ENCODE results near the gene NABP2.

Gene NABP2

DNA sequence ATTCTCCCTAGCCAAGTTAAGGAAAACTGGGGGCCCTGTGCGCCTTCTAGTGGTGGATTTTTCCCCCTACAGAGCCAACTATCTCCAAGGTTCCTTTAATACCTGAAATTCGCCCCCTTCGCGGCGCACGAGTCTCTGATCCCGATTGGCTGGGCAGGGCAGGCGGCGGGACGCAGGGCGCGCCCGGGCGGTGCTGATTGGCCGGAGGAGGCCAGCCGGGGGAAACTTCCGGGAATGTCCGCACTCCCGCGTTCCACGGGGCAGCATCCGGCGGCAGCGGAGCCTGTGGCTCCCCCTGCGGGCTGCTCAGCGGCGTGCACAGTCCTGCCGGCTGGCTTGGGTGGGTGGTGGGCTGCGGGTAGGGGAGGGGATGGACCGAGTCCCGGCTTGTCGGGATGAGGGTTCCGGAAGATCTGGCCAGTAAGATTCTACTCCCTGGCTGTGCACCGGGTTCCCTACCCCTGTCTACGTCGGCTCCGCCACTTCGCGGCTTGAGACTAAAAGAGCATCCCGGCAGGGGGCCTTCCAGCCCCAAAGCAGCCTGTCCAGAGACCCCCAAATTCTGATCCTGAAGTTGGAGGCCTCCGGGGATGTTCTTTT, at the start of gene NABP2:
Gene NABP2, plus strand, starts transcription at position 241 of the 600 bp plus-strand sequence. CDS start 515 bp downstream, outside the sequence.
- DNase-seq, result peak; percentile 99

DNA sequence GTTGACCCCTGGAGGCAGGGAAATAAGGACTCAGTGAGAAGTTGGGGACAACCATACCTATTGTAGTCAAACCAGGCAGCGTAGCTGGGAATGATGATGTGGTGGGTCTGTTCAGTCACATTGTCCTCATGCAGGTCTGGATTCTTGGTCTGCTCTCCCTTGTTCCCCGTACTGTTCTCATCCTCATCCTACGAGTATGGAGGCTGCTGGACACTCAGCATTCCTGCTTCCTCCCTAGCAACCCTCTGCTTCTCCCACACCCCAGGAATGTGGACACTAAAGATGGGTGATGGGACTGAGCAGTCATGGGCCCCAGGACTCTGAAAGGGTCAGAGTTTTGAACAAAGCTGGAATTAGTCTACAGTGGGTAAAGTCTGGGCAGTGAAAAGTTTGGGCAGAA, 45.8 kb upstream of the NABP2 start:
- no peak for DNase-seq

DNA sequence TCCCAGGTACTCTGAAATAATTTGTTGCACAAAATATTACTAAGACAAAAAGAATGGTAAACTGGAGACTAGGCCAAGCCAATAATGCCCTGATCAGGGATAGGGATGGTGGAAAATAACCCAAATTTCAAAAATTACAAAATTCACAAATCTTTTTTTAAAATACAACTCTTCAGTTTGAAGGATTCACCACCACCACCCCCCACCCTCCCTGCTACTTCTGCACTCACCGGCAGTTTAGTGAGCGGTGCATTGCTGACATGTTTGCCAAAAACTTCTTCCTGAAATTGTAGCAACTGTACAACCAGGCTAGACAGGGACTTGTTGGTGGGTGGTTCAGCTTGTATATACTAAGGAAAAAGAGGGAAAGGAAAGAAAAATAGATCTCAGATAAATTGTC, 37.2 kb upstream of the NABP2 start:
- no peak for DNase-seq

DNA sequence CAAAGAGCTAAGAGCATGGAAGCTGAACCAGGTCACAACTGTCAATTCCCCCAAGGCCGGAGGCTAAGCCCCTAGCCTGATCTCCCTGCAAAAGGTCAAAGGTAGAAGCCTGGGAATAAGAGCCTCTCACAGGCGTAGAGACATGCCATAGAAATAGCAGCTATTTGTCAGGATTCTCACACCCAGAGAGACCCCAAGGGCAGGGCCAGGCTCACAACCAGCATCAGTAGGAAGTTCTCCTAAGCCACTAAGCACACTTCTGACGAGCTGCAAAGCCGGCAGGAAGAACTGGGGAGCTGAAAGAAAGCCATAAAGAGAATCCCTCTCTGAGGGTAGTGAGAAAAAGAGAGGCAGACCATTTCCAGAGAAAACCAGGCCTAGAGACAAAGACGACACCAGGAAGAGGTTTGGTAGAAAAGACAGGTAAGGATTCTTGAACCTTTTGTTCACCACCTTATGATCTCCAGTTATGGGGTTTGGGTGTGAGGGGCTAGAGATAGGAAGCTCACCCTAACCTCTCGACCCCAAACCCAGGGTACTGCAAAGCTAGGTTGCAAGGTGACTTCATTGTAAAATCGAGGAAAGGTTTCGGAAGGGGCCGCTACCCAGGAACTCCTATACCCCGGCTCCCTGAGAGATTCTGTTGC, 35.9 kb upstream of the NABP2 start:
- no peak for DNase-seq

DNA sequence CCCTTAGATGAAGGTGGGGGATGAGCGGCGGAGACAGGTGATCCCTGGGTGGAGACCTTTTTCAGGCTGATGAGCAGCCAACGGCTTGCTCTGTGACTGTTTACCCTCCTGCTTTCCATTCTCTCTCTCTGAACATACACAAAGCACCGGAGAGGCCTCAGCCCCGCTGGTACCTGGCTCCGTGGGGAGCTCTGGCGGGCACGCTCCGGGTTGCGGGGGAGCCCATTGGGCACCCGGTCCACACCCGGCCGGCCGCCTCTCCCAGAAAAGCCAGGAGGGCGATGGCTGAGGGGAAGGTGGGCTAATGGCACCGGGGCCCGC, 35.4 kb upstream of the NABP2 start:
- DNase-seq, result no peak

DNA sequence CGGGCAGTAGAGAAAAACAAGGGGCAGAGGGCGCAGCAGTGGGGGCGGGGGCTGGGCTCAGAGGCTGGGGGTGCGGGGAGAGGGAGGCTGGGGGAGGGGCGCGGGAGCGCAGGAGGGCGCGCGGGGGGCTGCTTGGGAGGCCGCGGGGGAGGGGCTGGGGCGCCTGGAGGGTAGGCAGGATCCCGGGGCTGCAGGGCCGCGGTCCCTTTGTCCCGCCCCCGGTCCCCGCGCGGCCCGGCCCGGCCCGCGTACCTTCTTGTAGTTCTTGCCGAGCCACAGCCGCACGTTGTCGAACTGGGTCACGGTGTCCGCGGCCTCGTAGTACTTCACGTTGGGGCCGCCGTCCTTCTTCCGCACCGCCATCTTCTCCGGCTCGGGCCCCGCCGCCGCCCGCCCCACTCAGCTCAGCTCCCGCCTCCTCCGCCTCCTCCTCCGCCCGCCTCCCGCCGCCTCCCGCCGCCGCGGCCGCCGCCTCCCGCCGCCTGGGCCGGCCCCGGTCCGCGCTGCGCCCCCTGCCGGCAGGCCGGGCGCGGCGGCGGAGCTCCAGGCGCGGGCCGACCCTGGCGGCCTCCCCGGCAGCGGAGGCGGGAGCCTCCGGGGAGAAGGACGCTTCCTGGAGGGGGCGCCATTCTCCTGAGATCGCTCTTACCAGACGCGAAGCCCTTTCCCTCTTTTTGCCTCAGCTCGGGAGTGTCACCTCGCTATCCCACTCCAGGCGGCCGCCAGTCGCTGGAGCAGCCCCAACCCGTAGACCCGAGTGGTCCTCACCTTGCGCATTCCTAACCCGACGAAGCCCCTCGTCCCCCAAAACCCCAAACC, 34.8 kb upstream of the NABP2 start, which contains the start of gene SMARCC2:
Gene SMARCC2, minus strand, starts transcription at position 385 of the 819 bp plus-strand sequence. Its CDS starts 22 bp downstream, at position 363.
- peak; percentile 88 for DNase-seq

DNA sequence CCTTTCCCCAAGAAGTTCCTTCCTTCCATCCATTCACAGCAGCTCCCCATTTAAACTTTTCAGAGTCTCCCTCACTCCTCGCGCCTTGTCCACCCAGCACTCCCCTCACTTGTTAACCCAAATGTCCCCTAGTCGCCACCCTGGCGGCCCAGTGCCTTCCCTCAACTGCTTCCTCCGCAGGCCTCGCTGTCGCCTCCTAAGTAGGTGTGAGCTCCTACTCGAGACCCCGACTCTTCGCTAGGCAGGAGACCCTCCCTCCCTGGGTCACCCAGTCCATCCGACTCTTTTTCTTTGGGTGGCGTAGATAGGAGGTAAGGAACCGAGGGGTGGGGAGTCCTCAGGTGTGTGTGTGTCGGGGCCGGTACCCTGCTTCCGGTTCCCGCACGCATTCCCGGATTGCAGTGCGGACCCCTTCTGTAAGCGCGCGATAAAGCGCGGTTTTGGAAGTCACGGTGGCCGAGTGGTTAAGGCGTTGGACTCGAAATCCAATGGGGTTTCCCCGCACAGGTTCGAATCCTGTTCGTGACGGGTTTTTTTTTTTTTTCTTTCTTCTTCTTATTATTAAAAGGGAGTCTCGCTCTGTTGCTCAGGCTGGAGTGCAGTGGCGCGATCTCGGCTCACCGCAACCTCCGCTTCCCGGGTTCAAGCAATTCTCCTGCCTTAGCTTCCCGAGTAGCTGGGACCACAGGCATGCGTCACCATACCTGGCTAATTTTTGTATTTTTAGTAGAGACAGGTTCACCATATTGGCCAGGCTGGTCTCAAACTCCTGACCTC, 34.0 kb upstream of the NABP2 start:
- peak; percentile 89 for DNase-seq

DNA sequence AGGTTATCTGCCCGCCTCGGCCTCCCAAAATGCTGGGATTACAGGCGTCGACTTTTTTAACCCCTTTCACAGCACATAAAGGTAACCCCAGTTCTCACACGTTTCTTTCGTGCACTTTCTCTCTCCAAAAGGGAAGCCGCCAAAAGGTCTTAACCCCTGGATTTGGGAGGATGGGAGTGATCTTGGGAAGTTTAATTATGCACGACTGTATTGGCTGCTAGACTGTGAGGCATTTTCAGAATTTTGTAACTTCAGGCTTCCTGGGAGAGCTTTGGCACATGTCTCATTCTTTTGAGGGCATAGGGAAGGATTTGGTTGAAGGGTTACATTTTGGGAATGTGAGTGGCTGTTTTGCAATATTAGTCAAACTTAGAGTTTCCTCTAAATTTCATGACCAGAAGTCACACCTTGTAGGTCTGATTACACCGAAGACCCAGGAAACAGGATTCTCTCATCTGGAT, 33.4 kb upstream of the NABP2 start:
- DNase-seq, result no peak

DNA sequence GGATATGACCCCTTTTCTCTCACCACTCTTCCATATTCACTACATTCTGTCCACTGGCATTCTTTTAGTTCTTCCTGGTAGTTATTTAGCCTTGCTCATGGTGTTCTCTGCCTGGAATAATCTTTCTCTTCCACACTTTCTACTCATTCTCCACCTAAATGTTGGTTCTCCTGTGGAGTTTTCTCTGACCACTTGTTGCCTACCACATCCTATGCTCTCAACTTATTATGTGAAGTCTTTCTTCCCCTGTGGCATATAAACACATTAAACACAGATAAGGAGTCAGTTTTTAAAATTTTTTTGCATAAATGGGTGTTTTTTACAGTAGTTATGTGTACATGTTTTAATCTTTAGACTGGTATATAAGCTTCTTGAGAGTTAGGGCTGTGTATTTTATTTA, 31.6 kb upstream of the NABP2 start:
- no peak for DNase-seq

DNA sequence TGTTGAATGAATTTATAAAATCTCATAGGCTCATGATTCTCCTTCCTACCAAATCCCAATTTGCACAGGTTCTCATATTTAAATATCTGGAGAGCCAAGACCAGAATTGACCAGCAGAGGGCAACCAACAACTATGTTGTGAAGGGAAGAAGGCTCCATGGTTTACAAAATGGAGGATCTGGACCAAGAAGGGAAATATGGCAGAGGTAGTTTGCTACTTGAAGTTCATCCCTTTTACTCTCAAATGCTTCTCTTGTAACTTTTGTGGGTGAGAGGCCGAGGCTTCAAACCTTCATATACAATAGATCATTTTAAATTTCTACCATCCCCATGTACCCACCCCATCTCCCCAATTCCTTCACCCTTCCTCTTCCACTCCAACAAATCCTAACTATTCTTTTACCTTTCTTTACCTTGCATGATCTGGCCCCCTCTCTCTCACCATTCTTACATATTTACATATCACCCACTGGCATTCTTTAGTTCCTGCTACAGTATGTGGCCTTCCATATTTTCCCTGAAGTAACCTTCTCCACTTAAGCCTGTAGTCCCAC, 31.0 kb upstream of the NABP2 start:
- peak; percentile 83 for DNase-seq

DNA sequence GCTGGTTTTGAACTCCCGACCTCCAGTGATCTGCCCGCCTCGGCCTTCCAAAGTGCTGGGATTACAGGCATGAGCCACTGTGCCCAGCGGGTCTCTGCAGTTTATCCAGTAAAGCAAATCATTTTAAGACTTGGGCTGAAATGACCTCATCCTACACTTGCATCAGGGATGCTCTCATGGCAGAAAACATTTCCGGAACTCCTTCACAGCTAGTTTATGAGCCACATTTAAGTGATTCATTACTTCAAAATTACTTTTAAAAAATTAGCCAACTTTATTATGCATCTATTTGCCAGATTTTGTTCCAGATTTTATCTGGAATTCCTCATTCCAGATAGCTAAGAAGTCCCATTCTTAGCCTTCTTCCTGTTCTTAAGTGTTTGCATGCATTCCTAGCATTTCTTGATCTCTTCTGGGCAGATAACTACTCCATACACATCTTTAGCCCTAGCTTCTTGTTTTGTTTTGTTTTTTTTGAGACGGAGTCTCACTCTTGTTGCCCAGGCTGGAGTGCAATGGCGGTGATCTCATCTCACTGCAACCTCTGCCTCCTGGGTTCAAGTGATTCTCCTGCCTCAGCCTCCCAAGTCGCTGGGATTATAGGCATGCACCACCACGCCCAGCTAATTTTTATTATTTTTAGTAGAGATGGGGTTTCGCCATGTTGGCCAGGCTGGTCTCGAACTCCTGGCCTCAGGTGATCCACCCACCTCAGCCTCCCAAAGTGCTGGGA, 27.2 kb upstream of the NABP2 start:
- DNase-seq, result peak; percentile 93

DNA sequence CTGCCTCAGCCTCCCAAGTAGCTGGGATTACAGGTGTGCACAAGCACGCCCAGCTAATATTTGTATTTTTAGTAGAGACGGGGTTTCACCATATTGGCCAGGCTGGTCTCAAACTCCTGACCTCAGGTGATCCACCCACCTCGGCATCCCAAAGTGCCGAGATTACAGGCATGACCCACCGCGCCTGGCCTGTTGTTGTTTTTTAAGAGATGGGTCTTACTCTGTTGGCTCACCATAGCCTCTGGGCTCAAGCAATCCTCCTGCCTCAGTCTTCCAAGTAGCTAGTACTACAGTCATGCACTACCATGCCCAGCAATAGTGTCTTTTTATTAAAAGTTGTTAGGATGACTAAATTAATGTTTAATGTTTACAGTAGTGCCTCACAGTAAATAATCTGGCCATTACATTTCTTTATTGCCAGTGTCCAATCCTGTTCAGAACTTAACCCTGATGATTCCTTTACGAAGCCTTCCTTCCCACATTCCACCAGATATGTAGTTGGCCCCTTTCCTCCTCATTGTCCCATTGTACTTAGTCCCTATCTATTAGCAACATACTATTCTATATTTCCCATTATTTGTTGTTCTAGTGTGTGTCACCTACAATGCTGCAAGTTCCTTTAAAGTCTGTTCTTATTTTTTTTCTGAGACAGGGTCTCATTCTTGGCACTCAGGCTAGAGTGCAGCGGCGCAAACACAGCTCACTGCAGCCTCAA, 26.1 kb upstream of the NABP2 start:
- DNase-seq, result no peak

DNA sequence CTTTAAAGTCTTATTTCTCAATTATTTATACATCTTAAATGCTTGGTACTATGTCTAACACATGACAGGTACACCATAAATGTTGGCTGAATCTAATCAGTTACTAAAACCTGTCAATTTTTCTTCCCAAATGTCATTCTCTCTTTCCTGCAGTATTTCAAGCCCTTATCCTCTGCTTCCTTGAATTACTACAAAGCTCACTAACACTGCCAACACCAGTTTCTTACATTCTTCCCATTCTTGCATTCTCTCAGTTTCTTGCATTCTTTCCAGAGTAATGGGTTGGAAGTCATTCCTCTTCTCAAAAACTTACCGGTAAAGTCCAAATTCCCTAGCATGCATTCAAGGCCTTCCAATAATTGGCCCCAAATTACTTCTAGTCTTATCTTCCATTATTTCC, 25.3 kb upstream of the NABP2 start:
- no peak for DNase-seq

DNA sequence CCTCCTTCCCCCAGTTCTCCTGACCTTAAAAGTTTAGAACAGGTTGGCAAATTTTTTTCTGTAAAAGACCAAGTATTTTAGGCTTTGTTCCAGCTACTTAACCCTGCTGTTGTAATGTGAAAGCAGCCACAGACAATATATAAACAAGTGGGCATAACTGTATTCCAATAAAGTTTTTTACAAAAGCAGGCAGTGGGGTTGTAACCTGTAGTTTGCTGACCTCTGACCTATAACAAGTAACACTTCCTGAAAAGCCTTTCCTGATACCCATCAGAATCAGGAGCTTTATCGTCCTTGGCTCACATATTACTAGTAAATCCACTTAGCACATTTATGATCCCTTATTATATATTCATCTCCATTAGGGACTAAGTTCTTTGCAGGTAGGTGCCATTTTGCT, 21.8 kb upstream of the NABP2 start:
- DNase-seq, result no peak

DNA sequence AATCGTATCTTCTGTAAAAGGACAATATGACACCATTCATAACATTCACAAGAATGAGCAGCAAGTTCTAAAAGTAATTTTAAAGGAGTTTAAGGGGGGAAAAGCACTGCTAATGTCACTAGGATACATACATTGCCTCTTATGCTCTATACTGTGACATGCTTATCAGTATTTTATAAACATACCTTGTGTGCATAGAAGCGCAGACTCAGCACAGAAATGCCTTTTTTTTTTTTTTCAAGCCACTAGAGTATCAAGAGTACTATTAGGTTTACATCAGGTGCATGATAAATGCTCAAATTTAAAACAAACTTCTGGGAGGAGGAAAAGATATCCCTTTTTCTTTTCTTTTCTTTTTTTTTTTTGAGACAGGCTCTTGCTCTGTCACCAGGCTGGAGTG, 21.3 kb upstream of the NABP2 start:
- no peak for DNase-seq

DNA sequence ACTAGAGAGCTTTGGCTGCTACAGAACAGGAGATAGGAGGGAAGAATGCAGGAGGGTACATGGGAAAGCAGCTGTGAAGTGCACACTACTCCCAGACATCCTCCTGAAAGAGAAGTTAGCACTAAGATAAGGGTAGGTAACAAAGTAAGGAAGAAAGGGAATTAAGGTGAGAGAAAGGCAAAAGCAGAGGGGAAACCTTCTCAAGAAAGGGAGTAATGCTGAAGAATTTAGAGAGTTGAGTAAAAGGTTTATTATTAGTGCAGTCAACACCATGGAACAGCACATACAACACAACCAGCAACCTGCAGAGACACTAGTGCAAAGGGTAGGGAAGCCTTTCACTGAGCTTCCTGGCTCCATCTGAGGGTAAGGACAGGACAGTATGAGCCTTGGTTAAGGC, 19.9 kb upstream of the NABP2 start:
- DNase-seq, result no peak

DNA sequence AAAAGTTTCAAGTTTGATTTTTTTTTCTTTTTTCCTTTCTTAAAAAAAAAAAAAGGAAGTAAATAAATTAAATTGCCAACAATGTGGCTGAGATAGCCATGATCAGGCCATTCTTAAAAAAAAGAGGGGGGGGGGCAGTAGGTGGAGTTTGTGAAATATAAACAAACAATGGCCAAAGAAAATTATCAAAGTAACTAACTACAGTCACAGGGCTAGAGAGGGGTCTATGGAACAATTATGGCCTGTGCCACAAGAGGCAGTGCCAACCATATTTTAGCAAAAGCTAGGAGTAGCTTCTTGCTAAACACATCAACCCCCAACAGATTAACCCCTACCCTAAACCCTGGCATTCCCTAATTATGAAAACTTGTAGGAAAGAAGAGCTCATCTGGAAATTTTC, 18.7 kb upstream of the NABP2 start:
- no peak for DNase-seq

DNA sequence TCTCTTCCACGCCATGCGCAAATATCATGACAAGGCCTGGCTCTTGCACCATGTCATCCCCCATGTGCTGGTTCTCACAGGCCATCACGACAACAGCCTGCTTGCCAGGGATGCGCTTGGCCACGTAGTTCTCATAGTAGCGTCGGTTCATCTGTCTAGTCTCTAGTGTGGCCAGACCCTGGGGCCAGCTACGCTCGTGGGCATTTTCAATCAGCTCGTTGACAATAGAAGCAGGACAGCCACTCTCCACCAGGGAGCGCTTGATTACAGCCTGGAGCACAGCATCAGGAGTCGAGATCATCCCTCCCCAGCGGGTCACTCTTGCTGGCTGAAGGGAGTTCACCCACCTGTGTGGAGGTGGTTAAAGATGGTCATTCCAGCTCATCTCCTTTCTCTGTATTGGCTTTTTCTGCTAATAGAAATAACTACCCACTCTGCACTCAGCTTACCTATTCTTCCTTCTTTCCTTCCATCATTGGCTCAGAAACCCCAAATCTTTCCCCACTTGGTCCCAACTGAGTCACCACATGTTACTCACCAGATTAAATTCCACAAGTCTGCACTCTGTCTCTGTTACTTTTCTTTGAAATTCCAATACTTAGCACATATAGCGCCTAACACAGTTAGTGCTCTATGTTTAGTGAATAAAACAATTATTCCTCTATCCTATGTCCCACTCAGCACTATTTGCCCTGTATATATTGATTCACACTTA, 17.5 kb upstream of the NABP2 start:
- DNase-seq, result peak; percentile 59

DNA sequence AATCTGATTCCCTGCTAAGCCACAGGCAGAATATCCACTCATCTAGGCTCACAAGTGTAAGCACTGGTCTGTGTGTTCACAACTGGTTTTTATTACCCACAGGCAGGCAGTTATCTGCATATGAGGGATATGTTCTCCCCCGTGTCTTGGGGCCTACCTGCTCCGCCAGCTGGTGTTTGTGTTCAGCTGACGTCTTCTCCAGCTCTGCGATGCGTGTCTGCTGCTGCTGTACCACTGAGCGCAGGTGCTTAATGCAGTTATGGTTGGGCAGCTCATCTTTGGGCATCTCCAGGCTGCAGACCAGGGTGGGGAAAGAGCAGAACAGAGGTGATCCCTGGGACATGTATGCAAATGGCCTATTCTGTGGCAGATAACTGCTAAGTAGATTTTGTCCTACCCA, 16.1 kb upstream of the NABP2 start:
- no peak for DNase-seq

DNA sequence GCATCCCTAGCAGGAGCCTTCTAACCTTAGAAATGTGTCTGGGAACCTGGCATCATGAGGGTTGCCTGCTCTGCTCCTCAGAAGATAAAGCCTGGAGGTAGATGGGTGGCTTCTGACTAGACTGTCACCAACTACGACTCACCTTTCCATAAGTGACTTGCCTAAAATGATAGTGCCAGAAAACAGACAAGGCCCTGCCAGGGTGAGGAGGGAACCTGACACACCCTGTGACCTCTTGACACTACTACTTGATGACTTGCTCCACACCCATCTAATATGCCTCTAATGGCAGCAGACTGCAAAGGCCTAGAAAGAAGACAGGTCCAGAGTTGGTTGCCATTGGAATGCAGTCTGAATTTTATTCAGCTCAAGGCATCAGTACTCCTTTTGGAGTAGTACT, 11.8 kb upstream of the NABP2 start:
- DNase-seq, result no peak

DNA sequence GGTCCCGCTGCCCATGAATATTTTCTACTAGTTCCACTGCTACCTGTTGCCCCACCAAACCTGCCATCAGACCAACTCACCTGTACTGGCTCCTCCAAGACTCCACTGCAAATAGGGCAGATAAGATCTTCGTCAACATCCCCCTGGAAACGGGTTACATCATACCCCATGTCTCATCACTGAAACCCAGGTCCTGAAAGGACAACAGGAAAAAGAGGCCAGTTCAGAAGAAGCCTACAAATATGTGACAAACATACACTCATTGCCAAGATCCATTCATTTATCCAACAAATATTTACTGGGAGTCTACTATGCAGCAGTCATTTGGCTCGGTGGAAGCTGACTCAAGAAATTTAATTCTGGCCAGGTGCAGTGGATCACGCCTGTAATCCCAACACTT, 10.3 kb upstream of the NABP2 start:
- DNase-seq, result no peak
